HepG2 (cell line): ENCODE results near the gene PTPN14. TPM values are rescaled to one million over a fixed set of nuclear protein-coding genes. Genes with fewer than 3 reads are reported as not detected.

ENCODE experiments used
- ATAC-seq: fragments of 200-7000 bp; cut with Tn5 transposase; 3 replicates; pipeline ENCODE4 v1.9.1; 2020; ENCODE audit warnings: mild to moderate bottlenecking, moderate library complexity
- BruUV-seq: library from RNA; stranded (reverse); fragments of 400-500 nt; replicated peaks from 2 replicates; lab custom pipeline; 2021; lab: Mats Ljungman, UMichigan
- CTCF ChIA-PET: fragments of 300-600 bp; formaldehyde crosslinking; extraction: SDS; loops from one replicate; lab custom pipeline; 2021; ENCODE audit warnings: low total read pairs, inconsistent platforms, low intra/inter-chr PET ratio; lab: Yijun Ruan, JAX
- POLR2A ChIA-PET: fragments of 350-600 bp; sonication (Branson Sonifier 250); formaldehyde crosslinking; loops from one replicate; lab custom pipeline; 2020; ENCODE audit warnings: antibody characterized with exemption, inconsistent platforms; lab: Yijun Ruan, JAX
- DNase-seq: peaks from one replicate; pipeline ENCODE4 v3.0.0-alpha.2; 2015; ENCODE audit warnings: low spot score
- FAIRE-seq: peaks from 3 replicates; lab custom pipeline; 2011; peaks lifted over from hg19 to GRCh38; lab: Jason Lieb, UNC
- H2AFZ ChIP-seq: one replicate; pipeline ENCODE4 v1.6.1; 2011; ENCODE audit warnings: low read length, inconsistent platforms
- H3K27ac ChIP-seq: fragments of 300-600 bp; 3 replicates; pipeline ENCODE4 v1.8.0; 2011; ENCODE audit warnings: mixed run types, mild to moderate bottlenecking, mixed read lengths, low read length, inconsistent platforms; ENCODE audit not compliant: insufficient read depth; ENCODE audit errors: extremely low read length
- H3K27me3 ChIP-seq, 2 experiments: fragments of 200-600 bp in 1 of 2; 2 replicates in 1 of 2; 3 replicates in 1 of 2; pipeline versions ENCODE4 v1.6.0 to v1.8.0; 2011; ENCODE audit warnings: low read length in 2 of 2, mild to moderate bottlenecking in 2 of 2, moderate library complexity in 2 of 2, inconsistent platforms in 1 of 2; ENCODE audit not compliant: insufficient read depth in 2 of 2, control insufficient read depth in 1 of 2
- H3K36me3 ChIP-seq, 2 experiments: fragments of 200-600 bp in 1 of 2; replicated peaks in 1 of 2; 2 replicates in 1 of 2; 3 replicates in 1 of 2; pipeline versions ENCODE4 v1.5.1 to v1.8.0; 2011; ENCODE audit warnings: low read length in 2 of 2, inconsistent platforms in 1 of 2; ENCODE audit not compliant: insufficient read depth in 2 of 2, control insufficient read depth in 1 of 2
- H3K4me1 ChIP-seq: 2 replicates; pipeline ENCODE4 v1.5.1; 2012; ENCODE audit warnings: low read length, inconsistent platforms; ENCODE audit not compliant: insufficient read depth
- H3K4me2 ChIP-seq: 2 replicates; pipeline ENCODE4 v1.6.0; 2011; ENCODE audit warnings: low read depth, low read length, inconsistent platforms
- H3K4me3 ChIP-seq, 3 experiments: fragments of 200-600 bp in 1 of 3; sonication (generic), shearing (Covaris generic) in 1 of 3; replicated peaks in 1 of 3; 2 replicates each; pipeline ENCODE4 v1.5.1; 2011 to 2016; ENCODE audit warnings: low read length in 3 of 3, inconsistent platforms in 2 of 3, low read depth in 2 of 3, mild to moderate bottlenecking in 2 of 3, control low read depth in 1 of 3, mixed read lengths in 1 of 3; ENCODE audit not compliant: insufficient read depth in 1 of 3
- H3K79me2 ChIP-seq: one replicate; pipeline ENCODE4 v1.6.1; 2011; ENCODE audit warnings: low read length, inconsistent platforms; ENCODE audit not compliant: insufficient read depth
- H3K9ac ChIP-seq: 2 replicates; pipeline ENCODE4 v1.6.0; 2011; ENCODE audit warnings: mild to moderate bottlenecking, low read depth, low read length, inconsistent platforms; ENCODE audit not compliant: insufficient read depth
- H3K9me3 ChIP-seq: 2 replicates; pipeline ENCODE4 v1.5.1; 2012; ENCODE audit warnings: mild to moderate bottlenecking, low read length
- H4K20me1 ChIP-seq: 2 replicates; pipeline ENCODE4 v1.6.0; 2011; ENCODE audit warnings: inconsistent platforms, mild to moderate bottlenecking, low read length, moderate library complexity; ENCODE audit not compliant: insufficient read depth
- ESRRA ChIP-seq: sonication (generic); formaldehyde crosslinking; IDR thresholded peaks from 2 replicates; pipeline ENCODE4 v1.5.1; 2020; ENCODE audit warnings: mild to moderate bottlenecking, low read depth, missing genetic modification reagents
- HMGA1 ChIP-seq: sonication (generic); formaldehyde crosslinking; conservative IDR thresholded peaks from 2 replicates; pipeline ENCODE4 v1.4.0; 2020; ENCODE audit warnings: missing genetic modification reagents
- HOXA5 ChIP-seq: sonication (generic); formaldehyde crosslinking; IDR thresholded peaks from 2 replicates; pipeline ENCODE4 v1.4.0; 2020; ENCODE audit warnings: missing genetic modification reagents
- MED8 ChIP-seq: sonication (generic); formaldehyde crosslinking; IDR thresholded peaks from 2 replicates; pipeline ENCODE4 v1.8.1; 2023; ENCODE audit warnings: mild to moderate bottlenecking, missing genetic modification reagents; ENCODE audit not compliant: insufficient replicate concordance
- MIXL1 ChIP-seq: IDR thresholded peaks from 2 replicates; pipeline ENCODE4 v1.6.1; 2016
- MTF2 ChIP-seq: sonication (generic); formaldehyde crosslinking; IDR thresholded peaks from 2 replicates; pipeline ENCODE4 v1.5.0; 2020; ENCODE audit warnings: missing genetic modification reagents, borderline replicate concordance
- MXI1 ChIP-seq: IDR thresholded peaks from 3 replicates; pipeline ENCODE4 v1.6.1; 2012; ENCODE audit warnings: low read depth, low read length, inconsistent platforms, borderline replicate concordance
- NR2F6 ChIP-seq, 2 experiments: IDR thresholded peaks; 2 replicates each; pipeline ENCODE4 v1.6.1; 2016; ENCODE audit warnings: antibody characterized with exemption in 1 of 2, mild to moderate bottlenecking in 1 of 2
- SIX1 ChIP-seq: sonication (generic); formaldehyde crosslinking; IDR thresholded peaks from 2 replicates; pipeline ENCODE4 v1.4.0; 2020; ENCODE audit warnings: missing genetic modification reagents, borderline replicate concordance
- ZMYM4 ChIP-seq: sonication (generic); formaldehyde crosslinking; IDR thresholded peaks from 2 replicates; pipeline ENCODE4 v1.8.1; 2023; ENCODE audit warnings: mild to moderate bottlenecking, missing genetic modification reagents
- ZNF382 ChIP-seq: sonication (generic); formaldehyde crosslinking; IDR thresholded peaks from 2 replicates; pipeline ENCODE4 v1.5.0; 2020; ENCODE audit warnings: missing genetic modification reagents, mild to moderate bottlenecking, borderline replicate concordance
- ZNF549 ChIP-seq: sonication (generic); formaldehyde crosslinking; IDR thresholded peaks from 2 replicates; pipeline ENCODE4 v1.5.0; 2020; ENCODE audit warnings: missing genetic modification reagents
- ZNF703 ChIP-seq: sonication (generic); formaldehyde crosslinking; IDR thresholded peaks from 2 replicates; pipeline ENCODE4 v1.5.1; 2020; ENCODE audit warnings: missing genetic modification reagents, mild to moderate bottlenecking, moderate library complexity, borderline replicate concordance
- ZNF724P ChIP-seq: sonication (generic); formaldehyde crosslinking; IDR thresholded peaks from 2 replicates; pipeline ENCODE4 v1.8.0; 2022; ENCODE audit warnings: missing genetic modification reagents, borderline replicate concordance
- WGBS: methylation state at CpG from one replicate; pipeline ENCODE4 v1.1.6; 2017; ENCODE audit warnings: low lambda C conversion rate; 5-methylcytosine and 5-hydroxymethylcytosine counted together
- in situ Hi-C: cut with HindIII; loops from 2 replicates; pipeline ENCODE4 v1.10.0; 2017; ENCODE audit warnings: low pct_unique_long_range_greater_than_20kb; ENCODE audit not compliant: extremely low pct_ligation_motif_present
- intact Hi-C: fragments of 100-400 bp; cut with micrococcal nuclease; formaldehyde crosslinking; loops from one replicate; pipeline ENCODE4 v1.10.0; 2022; ENCODE audit not compliant: unreplicated experiment
- polyA plus RNA-seq, 8 experiments: library from polyadenylated mRNA; depleted of rRNA in 3 of 8; stranded (reverse) in 7 of 8; unstranded in 1 of 8; fragments of >200 nt; fragmentation: Illumina TruSeq in 4 of 8; extraction: Trizol in 4 of 8; gene quantifications; 2 replicates each; pipeline versions ENCODE4 v1.2.1 to v1.2.3, GENCODE V29; 2011 to 2016; ENCODE audit warnings: low read depth in 4 of 8, missing spikeins in 1 of 8, mixed read lengths in 1 of 8; ENCODE audit not compliant: insufficient read depth in 1 of 8
- total RNA-seq, 5 experiments: library from RNA; depleted of rRNA; stranded (reverse); fragments of >200 nt; fragmentation: Illumina TruSeq; extraction: Trizol; gene quantifications; 2 replicates each; pipeline ENCODE4 v1.2.3, GENCODE V29; 2016; ENCODE audit warnings: low read depth in 1 of 5
- TF ChIP-seq, protein P1 (sequence below): sonication (generic); formaldehyde crosslinking; IDR thresholded peaks from 2 replicates; pipeline ENCODE4 v1.5.0; 2020; ENCODE audit warnings: mild to moderate bottlenecking, missing genetic modification reagents
- TF ChIP-seq, protein P2 (sequence below): sonication (generic); formaldehyde crosslinking; IDR thresholded peaks from 2 replicates; pipeline ENCODE4 v1.8.0; 2022; ENCODE audit warnings: missing genetic modification reagents, mild to moderate bottlenecking, borderline replicate concordance

Gene PTPN14
- total and polyA plus RNA-seq, 2 of the 13 experiments (the other 11 are each of a cell fraction or from before 2014, with no cell fraction given): 3.9 to 4.7 TPM

- no peak for ATAC-seq
- Histone ChIP-seq H3K9me3 (no peaks in the 10 kb centered on the region), H3K4me3 (no peak overlapping the region), H3K9ac (no peak overlapping the region), H2AFZ (no peak overlapping the region), H3K4me2 (no peak overlapping the region), H3K4me1 (no peaks in the 10 kb centered on the region), H3K27ac (no peak overlapping the region), H3K36me3 (peaks cover 9 to 20% of the 10 kb centered on the region in 2 experiments; a peak in 3 of 5 replicates), H3K79me2 (peaks cover 58% of the 10 kb centered on the region), H4K20me1 (peaks cover 8% of the 10 kb centered on the region; the same call in 1 of the 2 replicates), H3K27me3 (no peaks in the 10 kb centered on the region)
- no peak for FAIRE-seq
- no peak for DNase-seq
- in situ Hi-C loops: no loop called here
- CTCF ChIA-PET: no interaction called here
- POLR2A ChIA-PET: no interaction called here
- no peak for TF ChIP-seq ZNF724P (CRISPR knock-in tag)
- TF ChIP-seq ZNF549: no peak
- no peak for TF ChIP-seq ZNF382 (CRISPR knock-in tag)
- TF ChIP-seq MTF2 (CRISPR knock-in tag): no peak
- no peak for TF ChIP-seq MIXL1 (CRISPR knock-in tag)
- no peak for TF ChIP-seq HOXA5 (CRISPR knock-in tag)
- 96% methylated on average over 25 of the region's 25 CpGs for WGBS
- BruUV-seq: no TSS peak
- intact Hi-C loops: no loop called here
Observed at GRCh38 chr1:214303141-214303930, 248.1 kb downstream of the PTPN14 start.

DNA sequence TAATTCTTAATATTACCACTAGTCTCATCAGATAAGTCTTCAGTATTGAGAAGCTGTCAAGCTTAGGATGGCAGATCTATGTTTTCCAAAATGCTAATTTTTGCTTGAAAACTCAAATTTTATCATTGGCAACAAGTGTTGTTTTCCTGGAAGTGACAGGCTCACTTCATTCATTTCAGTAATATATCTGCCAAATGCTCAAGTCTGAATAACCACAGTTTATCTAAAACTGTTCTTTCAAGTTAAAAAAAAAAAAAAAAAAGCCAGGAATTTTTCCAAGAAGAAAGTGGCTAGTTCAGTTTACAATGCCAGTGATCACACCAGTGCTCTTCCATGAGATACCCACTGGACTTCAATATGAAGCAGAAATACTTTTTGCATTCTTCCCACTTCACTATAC is 249.9 kb downstream of the PTPN14 start:
- no TSS peak for BruUV-seq
- H3K9ac ChIP-seq: no peak overlapping the region
- H3K36me3 ChIP-seq: peaks cover 6 to 15% of the 10 kb centered on the region in 2 experiments; a peak in 3 of 5 replicates
- intact Hi-C loops: no loop called here
- peaks cover 5% of the 10 kb centered on the region for H3K4me1 ChIP-seq
- H3K27me3 ChIP-seq: no peaks in the 10 kb centered on the region
- no peak overlapping the region for H3K4me2 ChIP-seq
- no peaks in the 10 kb centered on the region for H3K9me3 ChIP-seq
- ChIA-PET CTCF (no interaction called here), POLR2A (no interaction called here)
- DNase-seq (no peak), FAIRE-seq (no peak), ATAC-seq (no peak)
- H3K4me3 ChIP-seq: no peak overlapping the region
- H3K27ac ChIP-seq: no peak overlapping the region
- in situ Hi-C loops: no loop called here
- no peak overlapping the region for H2AFZ ChIP-seq
- peaks cover 11% of the 10 kb centered on the region; the same call in 1 of the 2 replicates for H4K20me1 ChIP-seq
- peaks cover 65% of the 10 kb centered on the region for H3K79me2 ChIP-seq
- no peak for TF ChIP-seq ZMYM4
- TF ChIP-seq, protein P1, sequence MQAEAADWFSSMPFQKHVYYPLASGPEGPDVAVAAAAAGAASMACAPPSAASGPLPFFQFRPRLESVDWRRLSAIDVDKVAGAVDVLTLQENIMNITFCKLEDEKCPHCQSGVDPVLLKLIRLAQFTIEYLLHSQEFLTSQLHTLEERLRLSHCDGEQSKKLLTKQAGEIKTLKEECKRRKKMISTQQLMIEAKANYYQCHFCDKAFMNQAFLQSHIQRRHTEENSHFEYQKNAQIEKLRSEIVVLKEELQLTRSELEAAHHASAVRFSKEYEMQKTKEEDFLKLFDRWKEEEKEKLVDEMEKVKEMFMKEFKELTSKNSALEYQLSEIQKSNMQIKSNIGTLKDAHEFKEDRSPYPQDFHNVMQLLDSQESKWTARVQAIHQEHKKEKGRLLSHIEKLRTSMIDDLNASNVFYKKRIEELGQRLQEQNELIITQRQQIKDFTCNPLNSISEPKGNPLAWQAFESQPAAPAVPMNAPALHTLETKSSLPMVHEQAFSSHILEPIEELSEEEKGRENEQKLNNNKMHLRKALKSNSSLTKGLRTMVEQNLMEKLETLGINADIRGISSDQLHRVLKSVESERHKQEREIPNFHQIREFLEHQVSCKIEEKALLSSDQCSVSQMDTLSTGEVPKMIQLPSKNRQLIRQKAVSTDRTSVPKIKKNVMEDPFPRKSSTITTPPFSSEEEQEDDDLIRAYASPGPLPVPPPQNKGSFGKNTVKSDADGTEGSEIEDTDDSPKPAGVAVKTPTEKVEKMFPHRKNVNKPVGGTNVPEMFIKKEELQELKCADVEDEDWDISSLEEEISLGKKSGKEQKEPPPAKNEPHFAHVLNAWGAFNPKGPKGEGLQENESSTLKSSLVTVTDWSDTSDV (CRISPR knock-in tag): no peak
- TF ChIP-seq NR2F6 (IDR thresholded peaks at IDR 0.05): no peak
- no peak for TF ChIP-seq NR2F6 (CRISPR knock-in tag; IDR thresholded peaks at IDR 0.05)
- TF ChIP-seq SIX1 (CRISPR knock-in tag): no peak
- no peak for TF ChIP-seq ESRRA (CRISPR knock-in tag)
- TF ChIP-seq MED8: no peak
- no peak for TF ChIP-seq ZNF703 (CRISPR knock-in tag)
- no peak for TF ChIP-seq MXI1
- TF ChIP-seq, protein P2, sequence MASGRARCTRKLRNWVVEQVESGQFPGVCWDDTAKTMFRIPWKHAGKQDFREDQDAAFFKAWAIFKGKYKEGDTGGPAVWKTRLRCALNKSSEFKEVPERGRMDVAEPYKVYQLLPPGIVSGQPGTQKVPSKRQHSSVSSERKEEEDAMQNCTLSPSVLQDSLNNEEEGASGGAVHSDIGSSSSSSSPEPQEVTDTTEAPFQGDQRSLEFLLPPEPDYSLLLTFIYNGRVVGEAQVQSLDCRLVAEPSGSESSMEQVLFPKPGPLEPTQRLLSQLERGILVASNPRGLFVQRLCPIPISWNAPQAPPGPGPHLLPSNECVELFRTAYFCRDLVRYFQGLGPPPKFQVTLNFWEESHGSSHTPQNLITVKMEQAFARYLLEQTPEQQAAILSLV (CRISPR knock-in tag): no peak
- no peak for TF ChIP-seq HMGA1 (CRISPR knock-in tag)
